Stimulated activated naive B cell treated with anti-CD40 and anti-IgM and Interleukin-4, amounts not matched to agents 10 μg/mL and 1 μg/mL and 100 μg/mL, for 72 hours (primary cell): ENCODE results near the gene PPBP.
A peak's percentile ranks its signal among the peaks of the same experiment; 100 is the strongest.

Experiments
- ATAC-seq, 2 donors: fragments of 150-1000 bp; cut with Tn5 transposase; replicated peaks; 2 replicates each; pipeline ENCODE4 v1.10.0; 2021; ENCODE audit warnings: moderate library complexity in 1 of 2
- DNase-seq: peaks from one replicate; pipeline ENCODE4 v3.0.0; 2021
- H3K27ac Mint-ChIP-seq: one replicate; pipeline ENCODE4 v1.8.0; 2022; ENCODE audit warnings: mild to moderate bottlenecking, mixed read lengths
- H3K27me3 Mint-ChIP-seq, 2 donors: one replicate each; pipeline ENCODE4 v1.8.0; 2022; ENCODE audit warnings: mixed read lengths in 2 of 2
- H3K36me3 Mint-ChIP-seq, 2 donors: one replicate each; pipeline ENCODE4 v1.8.0; 2022; ENCODE audit warnings: mixed read lengths in 2 of 2, mild to moderate bottlenecking in 1 of 2
- H3K4me1 Mint-ChIP-seq, 2 donors: one replicate each; pipeline ENCODE4 v1.8.0; 2022; ENCODE audit warnings: mixed read lengths in 2 of 2, mild to moderate bottlenecking in 1 of 2
- H3K4me3 Mint-ChIP-seq, 2 donors: one replicate each; pipeline ENCODE4 v1.8.0; 2022; ENCODE audit warnings: mild to moderate bottlenecking in 2 of 2, mixed read lengths in 2 of 2, moderate library complexity in 1 of 2
- H3K9me3 Mint-ChIP-seq, 2 donors: one replicate each; pipeline ENCODE4 v1.8.0; 2022; ENCODE audit warnings: mixed read lengths in 2 of 2, mild to moderate bottlenecking in 1 of 2

The PPBP gene

DNA sequence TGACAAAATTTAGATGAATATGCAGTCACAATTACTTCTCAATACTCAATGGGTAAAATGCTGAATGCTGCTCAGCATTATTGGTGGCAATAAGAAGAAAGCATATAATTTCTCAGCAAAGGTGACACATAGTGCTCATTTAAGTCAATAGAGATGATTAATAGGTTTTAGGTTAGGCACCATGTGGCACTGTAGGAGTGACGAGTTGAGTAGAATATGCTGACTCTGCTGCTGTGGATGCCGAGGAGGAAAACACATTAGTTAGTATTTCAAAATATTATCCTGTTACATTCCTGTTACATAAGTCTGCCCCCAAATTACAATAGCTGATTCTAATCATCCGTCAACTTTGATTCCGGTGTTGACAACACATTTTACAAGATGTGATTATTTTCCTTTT, 24.1 kb upstream of the PPBP start:
- Mint-ChIP-seq H3K27ac (no peak overlapping the region), H3K4me1 (no peaks in the 10 kb centered on the region), H3K9me3 (no peaks in the 10 kb centered on the region), H3K4me3 (no peak overlapping the region), H3K27me3 (peaks cover 0 to 5% of the 10 kb centered on the region in 2 donors), H3K36me3 (peaks cover 0 to 2% of the 10 kb centered on the region in 2 donors)
- ATAC-seq (no peak), DNase-seq (no peak)

- Mint-ChIP-seq H3K36me3 (peaks cover 0 to 2% of the 10 kb centered on the region in 2 donors), H3K9me3 (no peaks in the 10 kb centered on the region), H3K27ac (no peak overlapping the region), H3K4me1 (no peaks in the 10 kb centered on the region), H3K4me3 (no peak overlapping the region), H3K27me3 (peaks cover 0 to 5% of the 10 kb centered on the region in 2 donors)
- no peak for DNase-seq
- no peak for ATAC-seq
Observed at GRCh38 chr4:74009307-74009706, 21.3 kb upstream of the PPBP start.

GRCh38 chr4:74006009-74006476, 18.1 kb upstream of the PPBP start:
- H3K27ac Mint-ChIP-seq, result no peak overlapping the region
- no peak overlapping the region for H3K4me3 Mint-ChIP-seq
- no peaks in the 10 kb centered on the region for H3K4me1 Mint-ChIP-seq
- DNase-seq (no peak), ATAC-seq (no peak)
- H3K27me3 Mint-ChIP-seq, result peaks cover 0 to 5% of the 10 kb centered on the region in 2 donors
- no peaks in the 10 kb centered on the region for H3K9me3 Mint-ChIP-seq
- peaks cover 0 to 2% of the 10 kb centered on the region in 2 donors for H3K36me3 Mint-ChIP-seq

DNA sequence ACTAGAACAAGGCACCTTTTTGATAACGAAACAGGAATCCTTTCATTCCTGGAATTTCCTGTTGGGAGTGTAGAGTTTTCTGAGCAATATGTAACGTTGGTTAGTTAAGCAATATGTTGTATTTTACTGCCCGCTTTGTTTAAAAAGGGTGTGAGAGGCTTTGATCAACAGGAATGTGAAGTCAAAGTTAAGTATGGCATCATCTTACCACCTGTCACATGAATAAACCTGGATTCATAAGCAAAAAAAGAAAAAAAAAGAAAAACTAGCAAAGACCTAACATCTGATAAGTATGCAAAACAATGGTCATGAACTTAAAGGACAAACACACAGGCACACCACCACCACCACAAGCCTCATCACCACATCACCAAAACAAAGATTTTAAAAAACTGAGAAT, 17.5 kb upstream of the PPBP start:
- Mint-ChIP-seq H3K36me3 (no peaks in the 10 kb centered on the region), H3K4me3 (no peak overlapping the region), H3K27me3 (peaks cover 0 to under 1% of the 10 kb centered on the region in 2 donors), H3K9me3 (no peaks in the 10 kb centered on the region), H3K27ac (no peak overlapping the region), H3K4me1 (no peaks in the 10 kb centered on the region)
- ATAC-seq (no peak), DNase-seq (no peak)

- Mint-ChIP-seq H3K27ac (no peak overlapping the region), H3K36me3 (no peaks in the 10 kb centered on the region), H3K4me3 (no peak overlapping the region), H3K4me1 (no peaks in the 10 kb centered on the region), H3K27me3 (peaks cover 0 to 7% of the 10 kb centered on the region in 2 donors), H3K9me3 (no peaks in the 10 kb centered on the region)
- DNase-seq, result no peak
- no peak for ATAC-seq
Observed at GRCh38 chr4:74004668-74005067, 16.7 kb upstream of the PPBP start.

- no peak for ATAC-seq
- no peaks in the 10 kb centered on the region for H3K9me3 Mint-ChIP-seq
- no peak overlapping the region for H3K27ac Mint-ChIP-seq
Observed at GRCh38 chr4:74000301-74000700, 12.3 kb upstream of the PPBP start.

DNA sequence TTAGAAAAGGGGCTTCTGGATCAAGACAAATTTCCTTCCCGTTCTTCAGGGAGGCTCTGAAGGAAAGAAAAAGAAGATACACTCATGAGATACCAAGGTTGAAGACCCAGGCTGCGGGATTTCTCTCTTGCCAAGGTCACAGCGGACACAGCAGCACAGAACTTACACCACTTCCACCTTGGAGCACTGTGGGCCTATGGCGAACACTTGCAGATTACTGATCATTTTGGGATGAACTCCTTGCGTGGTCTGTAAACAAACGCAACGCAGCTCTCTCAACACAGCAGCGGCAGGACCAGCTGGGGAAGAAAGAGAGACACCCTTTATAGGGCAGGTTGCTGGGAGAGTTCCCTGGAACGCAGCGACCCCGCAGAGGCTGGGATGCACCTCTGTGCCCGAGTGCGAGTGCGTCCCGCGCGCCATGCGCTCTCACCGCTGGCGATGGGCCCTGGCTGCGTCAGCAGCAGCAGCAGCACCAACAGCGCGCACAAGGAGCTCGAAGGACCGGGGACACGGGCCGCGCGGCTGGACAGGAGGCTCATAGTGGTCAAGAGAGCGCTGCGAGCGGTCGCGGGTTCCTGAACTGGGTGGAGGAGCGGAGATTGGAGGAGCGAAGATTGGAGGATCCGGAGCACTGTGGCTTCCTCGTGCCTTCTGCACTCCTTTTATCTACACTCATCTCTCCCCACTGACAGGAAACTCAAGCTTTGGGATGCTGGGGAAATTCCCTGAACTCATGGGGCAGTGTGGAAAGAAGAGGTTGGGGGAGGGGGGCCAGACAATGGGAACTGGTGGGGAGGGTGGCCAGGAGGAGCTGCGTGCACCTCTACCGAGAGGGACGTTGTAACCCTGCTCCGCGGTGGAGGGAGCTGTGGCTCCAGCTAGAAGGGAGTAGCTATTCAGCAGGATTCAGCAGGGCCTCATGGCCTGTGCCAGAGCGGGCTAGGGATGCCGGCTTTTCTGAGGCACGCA, 10.3 kb upstream of the PPBP start, which contains the start of gene CXCL5:
Gene CXCL5, minus strand, starts transcription at position 638 of the 972 bp plus-strand sequence. Its CDS starts 96 bp downstream, at position 542.
- DNase-seq (no peak), ATAC-seq (peak in 1 of 2 donors; percentile 25)
- Mint-ChIP-seq H3K27ac (no peak within 1 kb of the TSS), H3K27me3 (peaks cover 11 to 25% of the 10 kb centered on the region in 2 donors), H3K4me3 (no peak within 1 kb of the TSS), H3K9me3 (no peaks in the 10 kb centered on the region), H3K4me1 (peaks cover 2 to 6% of the 10 kb centered on the region in 2 donors), H3K36me3 (no peaks in the 10 kb centered on the region)

More at GRCh38 chr4:74000301-74000700, 12.3 kb upstream of the PPBP start:
- H3K36me3 Mint-ChIP-seq, result no peaks in the 10 kb centered on the region
- peaks cover 2 to 6% of the 10 kb centered on the region in 2 donors for H3K4me1 Mint-ChIP-seq
- no peak for DNase-seq
- peaks cover 11 to 25% of the 10 kb centered on the region in 2 donors for H3K27me3 Mint-ChIP-seq
- H3K4me3 Mint-ChIP-seq, result no peak overlapping the region

DNA sequence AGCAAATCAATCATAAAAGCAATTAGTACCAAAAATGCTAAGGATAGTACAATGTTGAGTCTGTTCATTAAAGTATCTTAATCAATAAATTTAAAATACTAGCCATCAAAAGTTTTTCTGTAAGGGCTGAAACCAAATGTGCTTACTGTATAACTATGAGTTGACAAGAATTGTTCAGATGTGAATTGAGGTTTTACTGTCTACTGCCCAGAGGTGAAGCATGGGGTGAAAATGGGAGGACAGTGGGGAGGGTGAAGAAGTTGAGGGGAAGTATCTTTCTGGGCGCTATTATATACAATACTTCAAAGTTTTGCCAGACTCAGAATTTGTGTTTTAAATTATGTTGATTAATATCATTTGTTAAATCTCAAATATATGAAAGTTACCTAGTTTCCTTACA, 4.1 kb upstream of the PPBP start:
- Mint-ChIP-seq H3K27me3 (no peaks in the 10 kb centered on the region), H3K4me3 (no peak overlapping the region), H3K36me3 (no peaks in the 10 kb centered on the region), H3K9me3 (no peaks in the 10 kb centered on the region), H3K4me1 (no peaks in the 10 kb centered on the region), H3K27ac (no peak overlapping the region)
- no peak for DNase-seq
- ATAC-seq, result no peak

- no peak for DNase-seq
- Mint-ChIP-seq H3K27me3 (no peaks in the 10 kb centered on the region), H3K9me3 (no peaks in the 10 kb centered on the region), H3K36me3 (no peaks in the 10 kb centered on the region), H3K4me1 (no peaks in the 10 kb centered on the region), H3K4me3 (no peak overlapping the region), H3K27ac (no peak overlapping the region)
- ATAC-seq, result no peak
Observed at GRCh38 chr4:73991742-73992000, 3.7 kb upstream of the PPBP start.

DNA sequence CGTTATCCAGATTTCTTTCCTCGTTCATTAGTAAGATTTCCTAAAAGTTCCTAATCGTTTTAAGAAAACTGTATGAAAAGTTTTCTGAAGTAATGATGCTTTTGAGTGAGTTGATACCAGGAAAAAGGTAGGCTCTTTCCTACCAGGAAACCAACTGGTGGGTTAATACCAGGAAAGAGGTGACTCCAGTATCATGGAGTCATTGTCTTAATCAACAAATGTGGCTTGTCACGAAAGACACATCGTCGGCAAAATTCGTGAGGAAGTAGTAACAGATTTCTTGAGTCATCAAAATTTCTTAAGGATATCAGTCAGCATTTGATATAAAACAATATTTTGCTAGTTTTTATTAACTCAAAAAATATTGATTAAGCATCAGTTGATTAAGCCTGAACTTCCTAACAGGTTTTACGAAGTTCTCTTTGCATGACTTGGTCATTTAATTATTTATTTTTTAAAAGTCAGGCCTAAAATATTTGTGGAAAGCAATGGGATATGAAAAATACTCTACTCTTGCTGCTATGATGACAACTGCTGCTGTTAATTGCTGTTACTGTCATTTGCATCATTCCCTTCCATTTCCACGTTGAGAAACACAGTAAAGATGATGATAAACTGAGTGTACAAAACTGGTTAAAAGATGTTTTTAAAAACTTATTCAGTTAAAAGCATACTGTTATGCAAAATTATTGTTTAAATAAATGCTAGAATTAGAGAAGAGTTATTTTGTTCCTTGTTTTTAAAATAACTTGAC, 3.2 kb upstream of the PPBP start:
- H3K9me3 Mint-ChIP-seq, result no peaks in the 10 kb centered on the region
- no peaks in the 10 kb centered on the region for H3K27me3 Mint-ChIP-seq
- no peak overlapping the region for H3K4me3 Mint-ChIP-seq
- no peaks in the 10 kb centered on the region for H3K36me3 Mint-ChIP-seq
- no peaks in the 10 kb centered on the region for H3K4me1 Mint-ChIP-seq
- ATAC-seq (no peak), DNase-seq (no peak)
- no peak overlapping the region for H3K27ac Mint-ChIP-seq

- ATAC-seq (no peak), DNase-seq (no peak)
- no peaks in the 10 kb centered on the region for H3K27me3 Mint-ChIP-seq
- no peak overlapping the region for H3K27ac Mint-ChIP-seq
- no peaks in the 10 kb centered on the region for H3K9me3 Mint-ChIP-seq
- H3K4me1 Mint-ChIP-seq, result no peaks in the 10 kb centered on the region
- no peak overlapping the region for H3K4me3 Mint-ChIP-seq
- no peaks in the 10 kb centered on the region for H3K36me3 Mint-ChIP-seq
Observed at GRCh38 chr4:73989928-73990327, 1.9 kb upstream of the PPBP start.

- no peaks in the 10 kb centered on the region for H3K9me3 Mint-ChIP-seq
- no peak for ATAC-seq
- H3K27ac Mint-ChIP-seq, result no peak overlapping the region
- no peak overlapping the region for H3K4me3 Mint-ChIP-seq
- no peaks in the 10 kb centered on the region for H3K27me3 Mint-ChIP-seq
- no peaks in the 10 kb centered on the region for H3K4me1 Mint-ChIP-seq
- H3K36me3 Mint-ChIP-seq, result no peaks in the 10 kb centered on the region
- no peak for DNase-seq
Observed at GRCh38 chr4:73989031-73989430, 1.0 kb upstream of the PPBP start.

GRCh38 chr4:73985528-73985852, 2.5 kb downstream of the PPBP start:
- DNase-seq, result no peak
- H3K27ac Mint-ChIP-seq, result no peak overlapping the region
- H3K4me3 Mint-ChIP-seq, result no peak overlapping the region
- H3K36me3 Mint-ChIP-seq, result no peaks in the 10 kb centered on the region
- H3K9me3 Mint-ChIP-seq, result no peaks in the 10 kb centered on the region
- peaks cover 9 to 12% of the 10 kb centered on the region in 2 donors for H3K27me3 Mint-ChIP-seq
- H3K4me1 Mint-ChIP-seq, result no peaks in the 10 kb centered on the region
- ATAC-seq, result no peak

DNA sequence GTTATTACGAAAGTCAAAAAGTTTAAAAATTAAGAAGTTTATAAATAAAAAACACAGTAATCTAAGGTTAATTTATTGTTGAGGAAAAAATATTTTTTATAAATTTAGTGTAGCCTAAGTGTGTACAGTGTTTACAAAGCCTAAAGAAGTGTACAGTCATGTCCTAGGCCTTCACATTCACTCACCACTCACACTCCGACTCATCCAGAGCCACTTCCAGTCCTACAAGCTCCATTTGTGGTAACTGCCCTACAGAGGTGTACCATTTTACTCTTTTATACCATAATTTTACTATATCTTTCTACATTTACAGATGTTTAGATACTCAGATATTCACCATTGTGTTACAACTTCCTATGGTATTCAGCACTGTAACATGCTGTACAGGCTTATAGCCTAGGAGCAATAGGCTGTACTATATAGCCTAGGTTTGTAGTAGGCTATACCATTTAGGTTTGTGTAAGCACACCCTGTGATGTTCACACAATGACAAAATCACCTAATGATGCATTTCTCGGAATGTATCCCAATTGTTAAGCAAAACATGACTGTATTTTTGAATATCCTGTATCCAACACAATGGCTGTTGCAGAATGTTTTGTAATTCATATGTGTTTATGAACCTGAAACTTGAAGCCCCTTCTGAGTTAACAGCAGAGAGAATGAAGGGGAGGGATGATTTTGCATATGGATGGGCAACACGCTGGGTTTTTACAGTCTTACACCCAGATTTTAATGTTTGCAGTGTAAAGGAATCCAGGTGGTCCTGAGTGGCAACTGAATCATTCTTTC, 3.1 kb downstream of the PPBP start:
- Mint-ChIP-seq H3K4me3 (no peak overlapping the region), H3K9me3 (no peaks in the 10 kb centered on the region), H3K36me3 (no peaks in the 10 kb centered on the region), H3K4me1 (no peaks in the 10 kb centered on the region), H3K27ac (no peak overlapping the region), H3K27me3 (peaks cover 9 to 12% of the 10 kb centered on the region in 2 donors)
- no peak for DNase-seq
- ATAC-seq, result no peak
